ENCODE results near the gene C2CD3.

- TF ChIP-seq CTCF (IDR thresholded peaks at IDR 0.05) (no peak), FOXJ3 (CRISPR knock-in tag; IDR thresholded peaks at IDR 0.05; ENCODE audit: borderline replicate concordance) (no peak), JUN (CRISPR knock-in tag; IDR thresholded peaks at IDR 0.05) (no peak), RELA (CRISPR knock-in tag; IDR thresholded peaks at IDR 0.05; ENCODE audit: borderline replicate concordance) (no peak)
Observed at GRCh38 chr11:74024261-74025029, 146.4 kb downstream of the C2CD3 start.

All from WTC11 (cell line).